Neural progenitor cell (in vitro differentiated cells): ENCODE measurements around the gene CFAP58.

Experiments used
- CTCF ChIP-seq: fragments of 200-600 bp; sonication (generic); IDR thresholded peaks from 2 replicates; pipeline ENCODE4 v1.5.1; 2017; ENCODE audit warnings: antibody characterized with exemption, mild to moderate bottlenecking
- EZH2 ChIP-seq: fragments of 200-600 bp; sonication (generic); IDR thresholded peaks from 2 replicates; pipeline ENCODE4 v1.6.1; 2017; ENCODE audit warnings: antibody characterized with exemption, mild to moderate bottlenecking, moderate library complexity

GRCh38 chr10:104380336-104380735, 26.7 kb downstream of the CFAP58 start:
- TF ChIP-seq EZH2, result no peak
- no peak for TF ChIP-seq CTCF
